Neutrophil (primary cell): ENCODE measurements around the gene ALOX15B.

Source experiments
- H3K27ac ChIP-seq: fragments of 200-600 bp; sonication (generic); 2 replicates; pipeline ENCODE4 v1.5.1; 2016; ENCODE audit warnings: mild to moderate bottlenecking, moderate library complexity
- H3K27me3 ChIP-seq: fragments of 200-600 bp; sonication (generic); 2 replicates; pipeline ENCODE4 v1.6.0; 2016; ENCODE audit warnings: mild to moderate bottlenecking
- H3K36me3 ChIP-seq: fragments of 200-600 bp; sonication (generic); 2 replicates; pipeline ENCODE4 v1.5.1; 2017
- H3K4me1 ChIP-seq, 2 experiments: fragments of 200-600 bp in 1 of 2; sonication (generic) in 1 of 2; 1 replicate in 1 of 2; 2 replicates in 1 of 2; pipeline versions ENCODE4 v1.5.1 to v1.6.1; 2013 to 2016; ENCODE audit warnings: low read depth in 1 of 2, low read length in 1 of 2, mild to moderate bottlenecking in 1 of 2, moderate library complexity in 1 of 2; ENCODE audit not compliant: control insufficient read depth in 1 of 2, insufficient read depth in 1 of 2
- H3K4me3 ChIP-seq, 2 experiments: fragments of 200-600 bp in 1 of 2; sonication (generic) in 1 of 2; 1 replicate in 1 of 2; 2 replicates in 1 of 2; pipeline ENCODE4 v1.5.1; 2013 to 2016; ENCODE audit warnings: low read depth in 1 of 2, low read length in 1 of 2, mild to moderate bottlenecking in 1 of 2, moderate library complexity in 1 of 2
- H3K9me3 ChIP-seq: fragments of 200-600 bp; sonication (generic); 2 replicates; pipeline ENCODE4 v1.5.1; 2016
- CTCF ChIP-seq: fragments of 200-600 bp; sonication (generic); IDR thresholded peaks from 2 replicates; pipeline ENCODE4 v1.5.1; 2016; ENCODE audit warnings: antibody characterized with exemption

The ALOX15B gene

GRCh38 chr17:8079291-8080207, 40.7 kb downstream of the ALOX15B start:
- TF ChIP-seq CTCF, result peak; percentile 75
- peaks cover 9 to 13% of the 10 kb centered on the region in 2 experiments for H3K4me1 ChIP-seq
- H3K27me3 ChIP-seq, result peaks cover 100% of the 10 kb centered on the region
- H3K4me3 ChIP-seq, result peak overlapping the region; percentile 41 to 53
- H3K36me3 ChIP-seq, result no peaks in the 10 kb centered on the region
- H3K9me3 ChIP-seq, result no peaks in the 10 kb centered on the region
- no peak overlapping the region for H3K27ac ChIP-seq

- peaks cover 9 to 13% of the 10 kb centered on the region in 2 experiments for H3K4me1 ChIP-seq
- H3K9me3 ChIP-seq, result no peaks in the 10 kb centered on the region
- peaks cover 97% of the 10 kb centered on the region for H3K27me3 ChIP-seq
- peak overlapping the region in 1 of 2 experiments; percentile 53 for H3K4me3 ChIP-seq
- H3K27ac ChIP-seq, result no peak overlapping the region
- H3K36me3 ChIP-seq, result no peaks in the 10 kb centered on the region
- no peak for TF ChIP-seq CTCF
These were observed 41.4 kb downstream of the ALOX15B start for GRCh38 chr17:8080208-8080798.

GRCh38 chr17:8080799-8081219, 42.0 kb downstream of the ALOX15B start:
- Histone ChIP-seq H3K4me1 (peaks cover 9 to 13% of the 10 kb centered on the region in 2 experiments), H3K36me3 (no peaks in the 10 kb centered on the region), H3K4me3 (no peak overlapping the region), H3K27ac (no peak overlapping the region), H3K9me3 (no peaks in the 10 kb centered on the region), H3K27me3 (peaks cover 92% of the 10 kb centered on the region)
- TF ChIP-seq CTCF, result no peak

GRCh38 chr17:8081876-8082275, 43.0 kb downstream of the ALOX15B start:
- H3K4me1 ChIP-seq, result peaks cover 9 to 13% of the 10 kb centered on the region in 2 experiments
- no peak for TF ChIP-seq CTCF
- H3K4me3 ChIP-seq, result no peak overlapping the region
- no peaks in the 10 kb centered on the region for H3K36me3 ChIP-seq
- peaks cover 81% of the 10 kb centered on the region for H3K27me3 ChIP-seq
- no peaks in the 10 kb centered on the region for H3K9me3 ChIP-seq
- no peak overlapping the region for H3K27ac ChIP-seq

GRCh38 chr17:8082292-8082691, 43.4 kb downstream of the ALOX15B start:
- H3K27ac ChIP-seq, result no peak overlapping the region
- H3K4me3 ChIP-seq, result no peak overlapping the region
- H3K9me3 ChIP-seq, result no peaks in the 10 kb centered on the region
- H3K27me3 ChIP-seq, result peaks cover 81% of the 10 kb centered on the region
- peaks cover 9 to 13% of the 10 kb centered on the region in 2 experiments for H3K4me1 ChIP-seq
- H3K36me3 ChIP-seq, result no peaks in the 10 kb centered on the region
- TF ChIP-seq CTCF, result no peak
